Raji (cell line): ENCODE data around the gene MTHFD1L.

Experiments
- POLR2A ChIP-seq: IDR thresholded peaks from 2 replicates; pipeline ENCODE4 v1.6.1; 2011; ENCODE audit warnings: low read depth, low read length, control low read depth; ENCODE audit not compliant: insufficient read depth

Gene MTHFD1L

GRCh38 chr6:150891888-150892485 lies 26.5 kb downstream of the MTHFD1L start:
- no peak for TF ChIP-seq POLR2A

- TF ChIP-seq POLR2A = no peak
Observed at GRCh38 chr6:150894191-150894744, 28.8 kb downstream of the MTHFD1L start.

GRCh38 chr6:150894935-150895552 lies 29.5 kb downstream of the MTHFD1L start:
- no peak for TF ChIP-seq POLR2A

- no peak for TF ChIP-seq POLR2A
Observed at GRCh38 chr6:150895928-150896632, 30.6 kb downstream of the MTHFD1L start.

GRCh38 chr6:150897400-150897943 lies 32.0 kb downstream of the MTHFD1L start:
- no peak for TF ChIP-seq POLR2A

GRCh38 chr6:150898399-150899170 lies 33.1 kb downstream of the MTHFD1L start:
- no peak for TF ChIP-seq POLR2A

GRCh38 chr6:150899231-150899630 lies 33.7 kb downstream of the MTHFD1L start:
- TF ChIP-seq POLR2A = no peak

- no peak for TF ChIP-seq POLR2A
Observed at GRCh38 chr6:150900049-150900448, 34.5 kb downstream of the MTHFD1L start.

GRCh38 chr6:150902142-150902776 lies 36.8 kb downstream of the MTHFD1L start:
- no peak for TF ChIP-seq POLR2A

- TF ChIP-seq POLR2A = no peak
Observed at GRCh38 chr6:150905769-150906168, 40.3 kb downstream of the MTHFD1L start.

- TF ChIP-seq POLR2A = no peak
Observed at GRCh38 chr6:150906641-150907326, 41.3 kb downstream of the MTHFD1L start.

GRCh38 chr6:150907383-150907782 lies 41.9 kb downstream of the MTHFD1L start:
- TF ChIP-seq POLR2A = no peak

GRCh38 chr6:150908901-150909300 lies 43.4 kb downstream of the MTHFD1L start:
- no peak for TF ChIP-seq POLR2A

GRCh38 chr6:150910561-150910960 lies 45.1 kb downstream of the MTHFD1L start:
- no peak for TF ChIP-seq POLR2A
